Stomach (tissue), 4 donors: ENCODE data around the gene CDK12.

Experiments
- CTCF ChIP-seq, 7 experiments: fragments of 450-650 bp in 4 of 7; fragments of 200-600 bp in 3 of 7; sonication (generic) in 3 of 7; IDR thresholded peaks; one replicate each; pipeline ENCODE4 v1.5.1; 2016 to 2019; ENCODE audit warnings: antibody characterized with exemption in 7 of 7, control low read depth in 2 of 7, mild to moderate bottlenecking in 1 of 7
- EP300 ChIP-seq: sonication (generic); formaldehyde crosslinking; IDR thresholded peaks from one replicate; pipeline ENCODE4 v1.6.1; 2017; ENCODE audit warnings: antibody characterized with exemption
- POLR2A ChIP-seq, 4 donors: fragments of 450-650 bp; IDR thresholded peaks; one replicate each; pipeline ENCODE4 v1.6.1; 2016; ENCODE audit warnings: antibody characterized with exemption in 4 of 4, control low read depth in 2 of 4, mild to moderate bottlenecking in 1 of 4, moderate library complexity in 1 of 4
- POLR2AphosphoS5 ChIP-seq, 3 donors: sonication (generic); formaldehyde crosslinking; IDR thresholded peaks; one replicate each; pipeline ENCODE4 v1.6.1; 2016; ENCODE audit warnings: antibody characterized with exemption in 3 of 3

- TF ChIP-seq CTCF (IDR thresholded peaks at IDR 0.05) (no peak), EP300 (no peak), POLR2A (IDR thresholded peaks at IDR 0.05) (no peak), POLR2AphosphoS5 (IDR thresholded peaks at IDR 0.05) (no peak)
Observed at GRCh38 chr17:39508987-39509386, 47.7 kb downstream of the CDK12 start.
